Stimulated activated naive B cell treated with anti-CD40 and anti-IgM and Interleukin-4, amounts not matched to agents 10 μg/mL and 1 μg/mL and 100 μg/mL, for 72 hours (primary cell): Measurements from ENCODE around the gene IP6K3.

ENCODE experiments used
- ATAC-seq, 2 donors: fragments of 150-1000 bp; cut with Tn5 transposase; replicated peaks; 2 replicates each; pipeline ENCODE4 v1.10.0; 2021; ENCODE audit warnings: moderate library complexity in 1 of 2
- DNase-seq: peaks from one replicate; pipeline ENCODE4 v3.0.0; 2021
- H3K27ac Mint-ChIP-seq: one replicate; pipeline ENCODE4 v1.8.0; 2022; ENCODE audit warnings: mild to moderate bottlenecking, mixed read lengths
- H3K27me3 Mint-ChIP-seq, 2 donors: one replicate each; pipeline ENCODE4 v1.8.0; 2022; ENCODE audit warnings: mixed read lengths in 2 of 2
- H3K36me3 Mint-ChIP-seq, 2 donors: one replicate each; pipeline ENCODE4 v1.8.0; 2022; ENCODE audit warnings: mixed read lengths in 2 of 2, mild to moderate bottlenecking in 1 of 2
- H3K4me1 Mint-ChIP-seq, 2 donors: one replicate each; pipeline ENCODE4 v1.8.0; 2022; ENCODE audit warnings: mixed read lengths in 2 of 2, mild to moderate bottlenecking in 1 of 2
- H3K4me3 Mint-ChIP-seq, 2 donors: one replicate each; pipeline ENCODE4 v1.8.0; 2022; ENCODE audit warnings: mild to moderate bottlenecking in 2 of 2, mixed read lengths in 2 of 2, moderate library complexity in 1 of 2
- H3K9me3 Mint-ChIP-seq, 2 donors: one replicate each; pipeline ENCODE4 v1.8.0; 2022; ENCODE audit warnings: mixed read lengths in 2 of 2, mild to moderate bottlenecking in 1 of 2

IP6K3 gene

GRCh38 chr6:33689879-33690278 lies 56.8 kb downstream of the IP6K3 start:
- no peak for ATAC-seq
- Mint-ChIP-seq H3K36me3 (peaks cover 57 to 87% of the 10 kb centered on the region in 2 donors), H3K4me3 (no peak overlapping the region), H3K9me3 (no peaks in the 10 kb centered on the region), H3K27ac (peak overlapping the region; percentile 56), H3K27me3 (no peaks in the 10 kb centered on the region), H3K4me1 (peaks cover 29 to 30% of the 10 kb centered on the region in 2 donors)
- DNase-seq = no peak

GRCh38 chr6:33689148-33689494 lies 57.6 kb downstream of the IP6K3 start:
- H3K27ac Mint-ChIP-seq = peak overlapping the region; percentile 48
- no peaks in the 10 kb centered on the region for H3K9me3 Mint-ChIP-seq
- no peak overlapping the region for H3K4me3 Mint-ChIP-seq
- DNase-seq (no peak), ATAC-seq (no peak)
- no peaks in the 10 kb centered on the region for H3K27me3 Mint-ChIP-seq
- peaks cover 55 to 83% of the 10 kb centered on the region in 2 donors for H3K36me3 Mint-ChIP-seq
- peaks cover 21 to 22% of the 10 kb centered on the region in 2 donors for H3K4me1 Mint-ChIP-seq

GRCh38 chr6:33688451-33689147 lies 58.1 kb downstream of the IP6K3 start:
- H3K36me3 Mint-ChIP-seq = peaks cover 58 to 82% of the 10 kb centered on the region in 2 donors
- H3K27me3 Mint-ChIP-seq = no peaks in the 10 kb centered on the region
- no peak overlapping the region for H3K4me3 Mint-ChIP-seq
- peaks cover 16 to 19% of the 10 kb centered on the region in 2 donors for H3K4me1 Mint-ChIP-seq
- H3K27ac Mint-ChIP-seq = no peak overlapping the region
- DNase-seq = no peak
- ATAC-seq = no peak
- H3K9me3 Mint-ChIP-seq = no peaks in the 10 kb centered on the region

- Mint-ChIP-seq H3K9me3 (no peaks in the 10 kb centered on the region), H3K4me1 (peaks cover 10 to 13% of the 10 kb centered on the region in 2 donors), H3K4me3 (no peak overlapping the region), H3K27ac (peak overlapping the region; percentile 20), H3K27me3 (no peaks in the 10 kb centered on the region), H3K36me3 (peaks cover 61 to 80% of the 10 kb centered on the region in 2 donors)
- DNase-seq (no peak), ATAC-seq (no peak)
These were observed 58.7 kb downstream of the IP6K3 start for GRCh38 chr6:33688006-33688405.

GRCh38 chr6:33686981-33687975 lies 59.4 kb downstream of the IP6K3 start:
- Mint-ChIP-seq H3K4me3 (no peak overlapping the region), H3K36me3 (peaks cover 61 to 80% of the 10 kb centered on the region in 2 donors), H3K4me1 (peaks cover 3 to 5% of the 10 kb centered on the region in 2 donors), H3K9me3 (no peaks in the 10 kb centered on the region), H3K27ac (peak overlapping the region; percentile 62), H3K27me3 (no peaks in the 10 kb centered on the region)
- DNase-seq = no peak
- no peak for ATAC-seq

- Mint-ChIP-seq H3K27me3 (no peaks in the 10 kb centered on the region), H3K4me1 (peaks cover 0 to 3% of the 10 kb centered on the region in 2 donors), H3K9me3 (no peaks in the 10 kb centered on the region), H3K4me3 (no peak overlapping the region), H3K36me3 (peaks cover 54 to 73% of the 10 kb centered on the region in 2 donors), H3K27ac (peak overlapping the region; percentile 91)
- ATAC-seq (no peak), DNase-seq (no peak)
These were observed 60.3 kb downstream of the IP6K3 start for GRCh38 chr6:33686225-33686924.

- no peak for ATAC-seq
- DNase-seq = no peak
These were observed 61.1 kb downstream of the IP6K3 start for GRCh38 chr6:33685411-33686224.

GRCh38 chr6:33684983-33685382 lies 61.7 kb downstream of the IP6K3 start:
- no peak for ATAC-seq
- no peak for DNase-seq
- H3K4me1 Mint-ChIP-seq = peaks cover 0 to 1% of the 10 kb centered on the region in 2 donors
- H3K4me3 Mint-ChIP-seq = no peak overlapping the region
- no peaks in the 10 kb centered on the region for H3K9me3 Mint-ChIP-seq
- peaks cover 54 to 74% of the 10 kb centered on the region in 2 donors for H3K36me3 Mint-ChIP-seq
- no peaks in the 10 kb centered on the region for H3K27me3 Mint-ChIP-seq
- peak overlapping the region; percentile 65 for H3K27ac Mint-ChIP-seq

More at GRCh38 chr6:33685411-33686224, 61.1 kb downstream of the IP6K3 start:
- no peaks in the 10 kb centered on the region for H3K27me3 Mint-ChIP-seq
- no peaks in the 10 kb centered on the region for H3K9me3 Mint-ChIP-seq
- H3K4me3 Mint-ChIP-seq = no peak overlapping the region
- H3K27ac Mint-ChIP-seq = peak overlapping the region; percentile 65
- H3K4me1 Mint-ChIP-seq = peaks cover 0 to 1% of the 10 kb centered on the region in 2 donors
- peaks cover 51 to 71% of the 10 kb centered on the region in 2 donors for H3K36me3 Mint-ChIP-seq

- Mint-ChIP-seq H3K4me1 (peaks cover 0 to 1% of the 10 kb centered on the region in 2 donors), H3K9me3 (no peaks in the 10 kb centered on the region), H3K27ac (no peak overlapping the region), H3K27me3 (no peaks in the 10 kb centered on the region), H3K36me3 (peaks cover 56 to 75% of the 10 kb centered on the region in 2 donors), H3K4me3 (no peak overlapping the region)
- ATAC-seq (no peak), DNase-seq (no peak)
These were observed 62.2 kb downstream of the IP6K3 start for GRCh38 chr6:33684428-33684896.

- DNase-seq (no peak), ATAC-seq (no peak)
- H3K27ac Mint-ChIP-seq = no peak overlapping the region
- peaks cover 4 to 5% of the 10 kb centered on the region in 2 donors for H3K4me1 Mint-ChIP-seq
- H3K27me3 Mint-ChIP-seq = no peaks in the 10 kb centered on the region
- H3K36me3 Mint-ChIP-seq = peaks cover 57 to 75% of the 10 kb centered on the region in 2 donors
- no peaks in the 10 kb centered on the region for H3K9me3 Mint-ChIP-seq
- no peak overlapping the region for H3K4me3 Mint-ChIP-seq
These were observed 62.9 kb downstream of the IP6K3 start for GRCh38 chr6:33683576-33684427.

GRCh38 chr6:33683051-33683571 lies 63.6 kb downstream of the IP6K3 start:
- no peaks in the 10 kb centered on the region for H3K9me3 Mint-ChIP-seq
- H3K36me3 Mint-ChIP-seq = peaks cover 55 to 77% of the 10 kb centered on the region in 2 donors
- H3K4me3 Mint-ChIP-seq = no peak overlapping the region
- no peaks in the 10 kb centered on the region for H3K27me3 Mint-ChIP-seq
- H3K27ac Mint-ChIP-seq = no peak overlapping the region
- peaks cover 8 to 9% of the 10 kb centered on the region in 2 donors for H3K4me1 Mint-ChIP-seq
- ATAC-seq (no peak), DNase-seq (no peak)

- Mint-ChIP-seq H3K9me3 (no peaks in the 10 kb centered on the region), H3K4me1 (peaks cover 14 to 15% of the 10 kb centered on the region in 2 donors), H3K27me3 (no peaks in the 10 kb centered on the region), H3K36me3 (peaks cover 62 to 78% of the 10 kb centered on the region in 2 donors), H3K4me3 (no peak overlapping the region), H3K27ac (no peak overlapping the region)
- DNase-seq (no peak), ATAC-seq (no peak)
These were observed 64.4 kb downstream of the IP6K3 start for GRCh38 chr6:33682341-33682740.
